Coronary artery (tissue), 2 donors: ENCODE measurements around the gene RASGRF1.
A peak's percentile ranks its signal among the peaks of the same experiment; 100 is the strongest.

Experiments
- DNase-seq: peaks from one replicate; pipeline ENCODE4 v3.0.0-alpha.2; 2017; ENCODE audit warnings: low spot score
- H3K27ac ChIP-seq, 2 donors: fragments of 200-600 bp; sonication (generic); one replicate each; pipeline ENCODE4 v1.5.1; 2016 to 2019
- H3K4me3 ChIP-seq: fragments of 200-600 bp; sonication (generic); 2 replicates; pipeline ENCODE4 v1.5.1; 2016; ENCODE audit warnings: mild to moderate bottlenecking, moderate library complexity
- CTCF ChIP-seq: fragments of 200-600 bp; sonication (generic); IDR thresholded peaks from one replicate; pipeline ENCODE4 v1.5.1; 2019; ENCODE audit warnings: antibody characterized with exemption

RASGRF1 gene

GRCh38 chr15:78982736-78983135, 107.8 kb downstream of the RASGRF1 start:
- Histone ChIP-seq H3K4me3 (no peak overlapping the region), H3K27ac (peak overlapping the region in 1 of 2 donors; percentile 31)
- DNase-seq, result no peak
- TF ChIP-seq CTCF, result no peak

- Histone ChIP-seq H3K4me3 (no peak overlapping the region), H3K27ac (peak overlapping the region in 1 of 2 donors; percentile 31)
- no peak for TF ChIP-seq CTCF
- no peak for DNase-seq
These were observed 108.9 kb downstream of the RASGRF1 start for GRCh38 chr15:78981532-78982313.

- H3K4me3 ChIP-seq, result no peak overlapping the region
- H3K27ac ChIP-seq, result no peak overlapping the region
- no peak for DNase-seq
- peak; percentile 58 for TF ChIP-seq CTCF
These were observed 110.9 kb downstream of the RASGRF1 start for GRCh38 chr15:78979456-78980320.

- no peak for TF ChIP-seq CTCF
- no peak overlapping the region for H3K27ac ChIP-seq
- no peak overlapping the region for H3K4me3 ChIP-seq
- DNase-seq, result no peak
These were observed 111.9 kb downstream of the RASGRF1 start for GRCh38 chr15:78978601-78979179.

- no peak for TF ChIP-seq CTCF
- no peak for DNase-seq
- no peak overlapping the region for H3K27ac ChIP-seq
- H3K4me3 ChIP-seq, result no peak overlapping the region
These were observed 112.8 kb downstream of the RASGRF1 start for GRCh38 chr15:78977591-78978347.

GRCh38 chr15:78977091-78977571, 113.4 kb downstream of the RASGRF1 start:
- Histone ChIP-seq H3K4me3 (no peak overlapping the region), H3K27ac (peak overlapping the region in 1 of 2 donors; percentile 40)
- no peak for DNase-seq
- TF ChIP-seq CTCF, result no peak
